GM19468 (cell line): ENCODE data around the gene OPCML.

ENCODE experiments used
- ATAC-seq: cut with Tn5 transposase; IDR thresholded peaks from one replicate; pipeline ENCODE4 v1.9.1; 2021; ENCODE audit warnings: mild to moderate bottlenecking, moderate library complexity, moderate number of reproducible peaks; ENCODE audit not compliant: unreplicated experiment; ENCODE audit errors: extremely low read depth

The OPCML gene

DNA sequence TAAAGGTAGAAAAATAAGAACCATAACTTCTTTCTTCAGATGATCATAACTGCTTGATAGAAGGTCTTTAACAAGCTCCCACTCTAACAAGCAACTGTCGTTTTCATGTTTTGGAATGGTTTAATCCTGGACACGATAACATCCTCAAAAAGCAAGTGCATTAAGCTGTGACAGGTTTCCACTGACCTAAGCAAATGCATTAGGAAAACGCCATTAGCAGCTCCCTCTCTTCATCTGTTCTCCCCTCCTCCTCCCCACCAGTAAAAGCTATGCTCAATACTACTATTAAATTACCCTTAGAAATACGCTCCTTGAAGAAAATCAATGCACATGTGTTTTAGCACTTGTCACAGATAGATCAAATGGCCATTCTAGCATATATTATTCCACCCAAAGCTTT, 729.4 kb downstream of the OPCML start:
- no peak for ATAC-seq

DNA sequence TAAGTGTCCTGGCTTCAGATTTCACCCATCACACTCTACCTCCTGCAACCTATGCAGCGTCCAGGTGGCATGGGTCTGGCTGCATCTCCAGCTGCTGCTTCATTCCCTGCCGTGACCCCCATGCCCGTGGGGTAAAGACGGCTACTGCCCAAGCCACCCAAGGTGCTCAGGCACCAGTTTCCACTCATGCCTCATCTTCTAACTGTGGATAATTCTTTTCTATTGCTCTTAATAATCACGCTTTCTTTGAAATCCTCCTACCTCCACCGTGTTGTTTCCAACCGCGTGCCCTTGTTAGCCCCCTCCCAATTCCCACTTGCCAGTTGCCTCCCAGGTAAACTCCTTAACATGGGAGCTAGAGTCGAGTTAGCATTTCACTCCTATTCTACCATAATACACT, 738.5 kb downstream of the OPCML start:
- no peak for ATAC-seq

DNA sequence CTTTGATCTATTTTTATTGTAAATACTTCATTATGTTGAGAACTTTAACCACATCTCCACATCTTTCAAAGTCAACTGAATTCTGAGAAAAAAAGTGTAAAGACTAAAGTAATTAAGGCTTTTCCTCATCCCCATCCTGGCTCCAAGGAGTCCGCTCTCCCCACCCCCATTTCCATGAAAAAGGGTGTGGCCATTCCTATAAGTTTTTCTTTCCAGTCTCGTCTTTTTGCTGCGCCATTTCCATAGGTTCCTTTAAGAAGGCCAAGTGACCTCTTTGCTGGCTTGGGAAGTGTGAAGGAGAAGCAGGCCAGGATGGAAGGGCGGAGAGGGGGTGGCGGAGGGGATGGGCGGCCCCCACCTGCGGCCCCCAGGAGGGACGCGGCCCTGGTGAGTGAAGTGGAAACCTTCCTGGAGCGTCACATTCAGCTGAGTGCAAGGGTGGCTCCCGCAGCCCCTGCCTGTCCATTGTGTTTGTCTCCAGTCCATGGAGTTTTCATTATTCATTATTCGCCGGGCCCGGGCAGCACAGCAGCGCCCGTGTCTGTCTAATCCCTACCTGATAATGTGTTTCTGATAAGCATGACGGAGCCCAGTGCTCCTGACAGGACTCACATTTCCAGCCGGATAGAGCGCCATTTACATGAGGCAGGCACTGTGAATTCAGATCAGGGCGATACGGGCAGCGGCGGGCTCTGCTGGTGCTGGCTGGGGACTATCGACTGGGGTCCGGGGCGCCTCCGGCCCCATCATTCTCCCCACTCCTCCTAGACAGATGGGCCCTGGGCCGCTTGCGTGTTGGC, 739.8 kb downstream of the OPCML start:
- ATAC-seq = no peak

DNA sequence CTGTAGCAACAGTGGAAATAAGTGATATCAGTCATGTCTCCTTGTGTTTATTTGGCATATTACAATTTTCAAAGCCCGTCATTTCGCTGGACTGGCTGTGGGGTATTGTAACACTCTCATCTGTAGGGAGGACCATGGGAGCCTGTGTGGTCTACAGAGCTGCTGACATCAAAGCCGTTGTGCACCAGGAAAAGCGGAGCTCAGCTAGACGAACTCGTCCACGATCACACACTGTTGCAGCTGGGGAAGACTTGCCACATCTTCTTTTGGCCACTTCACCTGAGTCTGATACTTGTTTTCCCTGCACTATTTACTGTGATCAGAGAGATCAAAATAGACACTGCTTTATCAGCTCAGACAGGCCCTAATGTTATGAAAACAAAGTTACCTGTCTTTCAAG, 741.3 kb downstream of the OPCML start:
- no peak for ATAC-seq

- no peak for ATAC-seq
Observed at GRCh38 chr11:132790466-132790865, 741.8 kb downstream of the OPCML start.

- ATAC-seq = no peak
Observed at GRCh38 chr11:132788816-132789325, 743.4 kb downstream of the OPCML start.

GRCh38 chr11:132785878-132786277, 746.4 kb downstream of the OPCML start:
- ATAC-seq = no peak

GRCh38 chr11:132784441-132784840, 747.9 kb downstream of the OPCML start:
- ATAC-seq = no peak

- ATAC-seq = no peak
Observed at GRCh38 chr11:132782102-132782501, 750.2 kb downstream of the OPCML start.

- no peak for ATAC-seq
Observed at GRCh38 chr11:132780046-132780445, 752.3 kb downstream of the OPCML start.

GRCh38 chr11:132779497-132779896, 752.8 kb downstream of the OPCML start:
- ATAC-seq = no peak

- ATAC-seq = no peak
Observed at GRCh38 chr11:132777067-132777975, 755.0 kb downstream of the OPCML start.

DNA sequence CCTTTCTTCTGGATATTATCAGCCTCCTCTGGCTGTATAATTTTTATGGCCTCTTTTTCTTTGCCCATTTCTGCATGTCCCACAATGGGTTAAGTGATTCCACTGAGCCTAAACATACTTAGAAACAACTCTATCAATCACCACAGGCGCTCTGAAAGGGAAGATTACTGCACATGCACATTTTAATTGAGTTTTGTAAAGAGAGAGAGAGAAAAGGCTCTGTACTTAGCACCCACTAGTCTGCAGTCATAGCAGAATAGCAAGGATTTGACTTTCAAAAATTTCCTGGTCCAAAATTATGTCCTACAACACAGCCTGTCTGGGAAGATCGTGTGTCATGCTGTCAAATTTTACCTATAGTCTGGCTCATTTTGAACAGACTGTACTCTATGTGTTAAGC, 758.5 kb downstream of the OPCML start:
- no peak for ATAC-seq

DNA sequence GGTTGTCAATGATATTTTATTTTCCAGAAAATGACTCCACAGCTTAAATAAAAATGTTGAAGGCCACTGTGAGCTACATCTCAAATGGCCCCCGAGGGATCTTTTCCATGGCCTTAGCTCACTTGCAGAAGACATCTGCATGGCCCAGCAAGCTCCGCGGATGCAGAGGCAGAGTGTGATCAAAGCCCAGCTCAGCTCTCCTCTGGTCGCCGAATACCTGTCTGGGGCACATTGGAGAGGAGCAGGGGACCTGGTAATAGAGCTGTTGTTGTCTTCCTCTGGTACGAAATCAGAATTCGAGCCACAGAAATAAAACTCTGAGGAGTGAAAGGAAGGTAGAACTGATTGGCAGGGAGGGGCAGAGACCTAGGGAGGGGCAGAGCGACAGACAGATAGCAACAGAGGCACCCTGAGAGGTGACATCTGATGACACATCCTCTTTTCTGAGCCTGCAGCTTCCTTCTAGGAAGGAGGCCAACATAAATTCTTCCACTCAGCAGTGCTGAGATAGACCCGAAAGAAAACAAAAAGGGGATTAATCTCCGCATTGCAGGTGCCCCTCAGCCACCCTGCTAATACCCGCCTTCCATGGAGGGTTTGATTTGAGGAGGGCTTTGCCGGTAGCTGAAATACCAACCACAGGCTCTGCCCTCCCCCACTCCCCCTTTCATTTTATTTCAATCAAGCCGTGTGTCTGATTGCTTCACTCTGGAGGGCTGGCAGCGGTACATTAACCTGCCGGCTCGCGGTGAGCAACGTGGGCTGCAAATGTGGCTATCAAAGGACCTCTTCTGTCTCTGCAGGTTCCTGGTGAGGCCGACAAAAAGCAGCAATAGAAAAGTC, 759.4 kb downstream of the OPCML start:
- no peak for ATAC-seq

DNA sequence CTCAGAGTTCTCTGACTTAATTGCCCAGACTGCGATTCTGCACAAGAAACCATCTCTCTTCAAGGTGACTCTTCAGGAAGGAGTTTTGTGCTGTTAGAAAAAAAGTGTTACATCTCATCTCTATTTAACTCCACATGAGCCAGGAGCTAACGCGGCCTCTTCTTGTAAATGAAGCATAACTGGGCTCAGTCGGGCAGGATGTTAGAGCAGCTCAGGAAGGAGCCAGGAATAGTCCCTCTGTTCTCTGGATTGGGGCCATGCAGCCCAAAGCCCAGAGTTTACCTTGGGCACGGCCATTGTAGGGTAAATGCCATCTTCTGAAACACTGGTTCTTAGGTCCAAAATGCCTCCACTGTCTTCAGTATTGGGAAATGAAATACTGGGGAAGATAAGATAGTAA, 760.6 kb downstream of the OPCML start:
- no peak for ATAC-seq

- ATAC-seq = no peak
Observed at GRCh38 chr11:132770829-132771530, 761.3 kb downstream of the OPCML start.

- ATAC-seq = no peak
Observed at GRCh38 chr11:132763503-132763902, 768.8 kb downstream of the OPCML start.

GRCh38 chr11:132755934-132756333, 776.4 kb downstream of the OPCML start:
- no peak for ATAC-seq

- no peak for ATAC-seq
Observed at GRCh38 chr11:132751516-132752250, 780.6 kb downstream of the OPCML start.
